GM19467 (cell line): ENCODE results near the gene GMDS.

Experiments used
- ATAC-seq: cut with Tn5 transposase; IDR thresholded peaks from one replicate; pipeline ENCODE4 v1.9.1; 2021; ENCODE audit warnings: mild to moderate bottlenecking, moderate library complexity; ENCODE audit not compliant: unreplicated experiment

The GMDS gene

GRCh38 chr6:1910621-1911407 is 334.6 kb downstream of the GMDS start:
- no peak for ATAC-seq

DNA sequence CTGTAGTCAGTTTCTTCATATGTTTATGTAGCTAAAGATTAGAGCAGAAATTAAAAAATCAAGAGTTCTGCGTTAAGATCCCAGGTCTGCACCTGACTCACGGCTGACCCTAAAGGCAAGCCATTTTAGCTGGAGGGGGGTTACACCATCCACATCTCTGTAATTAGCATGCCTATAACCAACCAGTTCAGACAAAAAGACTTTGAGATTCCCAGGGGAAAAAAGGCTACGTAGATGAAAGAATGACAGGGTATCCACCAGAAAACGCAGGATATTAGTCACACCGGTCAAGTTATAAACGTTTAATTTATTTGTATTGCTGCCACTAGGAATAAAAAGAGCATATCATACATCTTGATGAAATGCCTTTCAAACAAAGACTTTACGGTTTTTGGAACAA is 336.6 kb downstream of the GMDS start:
- ATAC-seq: no peak

DNA sequence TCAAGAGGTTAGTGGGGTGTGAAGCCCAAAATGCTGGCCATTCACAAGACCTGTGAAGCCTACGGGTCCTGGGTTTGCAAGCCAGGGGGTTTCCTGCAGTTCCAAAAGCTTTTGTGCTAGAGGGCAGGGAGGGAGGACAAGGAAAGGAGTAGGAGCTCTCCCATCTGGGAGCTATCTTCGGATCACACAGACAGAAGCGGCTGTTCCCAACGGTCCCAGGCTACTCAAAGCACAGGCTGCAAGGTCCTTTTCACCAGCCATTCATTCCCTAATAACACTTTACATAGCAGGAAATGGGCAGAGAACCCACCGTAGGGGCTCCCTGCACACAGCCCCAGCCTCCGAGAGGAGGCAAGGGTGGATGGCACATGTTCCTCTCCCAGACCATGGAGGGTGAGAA is 338.8 kb downstream of the GMDS start:
- ATAC-seq: no peak

DNA sequence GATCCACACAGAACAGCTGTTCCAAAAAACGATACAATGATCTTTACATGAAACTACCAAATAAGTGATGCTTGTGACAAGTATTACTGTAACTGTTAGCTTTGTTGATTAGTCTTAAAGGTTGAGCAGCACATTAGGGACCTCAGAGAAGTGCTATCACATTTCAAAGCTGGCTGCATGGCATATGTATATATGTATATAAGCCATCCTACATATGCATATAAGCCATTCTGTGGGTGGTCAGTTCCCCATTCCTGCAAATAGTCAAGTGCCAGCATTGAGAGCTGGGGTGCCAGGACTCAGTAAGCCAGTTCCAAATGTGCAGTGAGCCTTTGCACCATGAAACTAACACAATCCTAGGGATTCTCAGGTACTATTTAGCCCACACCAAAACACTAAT is 339.4 kb downstream of the GMDS start:
- no peak for ATAC-seq

GRCh38 chr6:1904898-1905297 is 340.5 kb downstream of the GMDS start:
- no peak for ATAC-seq

DNA sequence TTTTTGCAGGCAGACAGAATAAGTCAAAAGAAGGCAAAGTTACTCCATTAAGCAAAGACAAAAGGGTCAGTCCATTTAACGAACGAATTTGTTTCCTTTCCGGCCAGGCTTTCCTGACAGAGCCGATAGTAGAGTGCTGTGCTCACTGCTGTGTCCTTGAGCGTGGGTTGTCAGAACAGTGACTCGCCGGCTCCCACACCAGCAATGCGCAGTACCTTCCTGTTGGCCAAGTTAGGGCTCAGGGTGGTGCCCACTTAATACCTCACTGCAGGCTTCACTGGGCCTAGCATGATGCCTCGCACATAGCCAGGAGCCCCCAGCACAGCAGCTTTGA is 341.0 kb downstream of the GMDS start:
- no peak for ATAC-seq

DNA sequence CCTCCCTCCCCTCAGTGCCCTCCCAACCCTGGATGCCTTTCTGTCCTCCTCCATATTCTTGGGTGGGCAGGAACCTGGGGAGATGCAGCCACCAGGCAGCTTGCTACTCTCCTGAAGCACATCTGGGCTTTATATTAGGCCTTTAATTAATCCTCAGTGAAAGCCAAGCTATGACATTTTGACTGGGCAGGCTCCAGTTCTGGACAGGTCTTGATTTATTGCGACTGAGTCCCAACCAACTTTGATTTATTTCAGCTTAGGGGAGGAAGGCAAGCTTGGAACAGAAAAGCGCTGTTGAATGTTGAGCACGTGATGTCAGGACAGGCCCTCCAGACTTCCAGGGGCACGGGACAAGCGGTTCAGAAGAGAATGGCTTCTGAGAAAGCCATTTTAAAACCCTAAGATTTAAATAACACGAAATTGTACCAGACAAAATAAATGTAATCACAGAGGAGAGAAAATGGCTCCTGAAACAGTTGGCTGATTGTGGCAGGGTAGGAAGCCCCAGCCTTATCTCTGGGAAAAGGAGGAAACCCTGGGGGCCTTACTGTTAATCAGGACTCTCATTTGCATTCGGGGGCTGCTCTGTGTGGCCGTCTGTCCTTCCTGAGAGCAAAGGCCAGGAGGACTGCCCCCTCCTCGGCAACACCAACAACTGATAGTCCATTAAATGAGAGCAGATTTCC is 341.5 kb downstream of the GMDS start:
- ATAC-seq: no peak

GRCh38 chr6:1901556-1901955 is 343.8 kb downstream of the GMDS start:
- ATAC-seq: no peak

DNA sequence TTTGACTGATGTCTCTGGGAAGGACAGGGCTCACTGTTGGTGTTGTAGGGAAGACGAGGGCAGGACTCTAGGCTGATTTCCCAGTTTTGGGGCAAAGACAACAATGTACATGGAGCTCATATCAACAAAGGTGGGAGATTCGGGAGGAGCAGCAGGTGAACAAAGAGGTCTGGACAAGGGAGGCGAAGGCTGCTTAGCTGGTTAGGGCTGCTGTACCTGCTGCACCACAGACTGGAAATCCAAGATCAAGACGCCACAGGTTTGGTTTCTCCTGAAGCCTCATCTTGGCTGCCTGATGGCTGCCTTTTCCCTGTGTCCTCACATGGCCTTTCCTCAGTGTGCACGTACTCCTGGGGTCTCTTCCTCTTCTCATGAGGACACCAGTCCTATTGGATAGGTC is 348.5 kb downstream of the GMDS start:
- no peak for ATAC-seq

GRCh38 chr6:1895721-1896120 is 349.7 kb downstream of the GMDS start:
- ATAC-seq: no peak

- ATAC-seq: no peak
Measured at GRCh38 chr6:1894954-1895353, 350.5 kb downstream of the GMDS start.

DNA sequence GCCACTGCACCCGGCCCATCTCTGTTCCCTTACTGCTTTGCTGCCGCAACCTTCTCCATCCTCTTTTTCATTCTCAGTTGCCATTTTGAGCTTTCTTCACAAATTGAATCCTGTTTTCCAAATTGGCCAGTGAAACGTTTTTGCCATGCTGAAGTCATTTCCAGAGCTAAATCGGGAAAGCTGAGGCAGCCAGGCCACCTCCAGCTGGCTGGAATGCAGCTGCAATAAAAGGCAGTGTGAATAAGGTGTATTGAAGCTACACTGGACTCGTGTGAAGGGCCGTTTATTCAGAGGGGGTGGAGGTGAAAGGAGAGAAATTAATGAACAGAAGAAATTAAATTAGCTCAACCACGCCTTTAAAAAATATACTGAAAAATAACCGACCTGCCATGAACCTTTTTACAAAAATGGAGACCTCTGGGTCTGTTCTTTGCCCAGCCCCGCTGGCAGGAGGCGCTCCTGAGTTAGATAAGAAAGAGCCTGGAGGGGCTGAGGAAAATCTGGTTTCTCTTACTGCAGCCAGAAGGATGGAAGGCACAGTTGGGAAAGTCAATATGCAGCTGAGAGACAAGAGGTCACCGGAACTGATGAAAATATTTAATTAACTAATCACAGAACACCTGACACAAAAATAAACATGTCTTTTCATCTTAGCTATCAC is 351.8 kb downstream of the GMDS start:
- ATAC-seq: no peak

GRCh38 chr6:1892716-1893115 is 352.7 kb downstream of the GMDS start:
- ATAC-seq: no peak

DNA sequence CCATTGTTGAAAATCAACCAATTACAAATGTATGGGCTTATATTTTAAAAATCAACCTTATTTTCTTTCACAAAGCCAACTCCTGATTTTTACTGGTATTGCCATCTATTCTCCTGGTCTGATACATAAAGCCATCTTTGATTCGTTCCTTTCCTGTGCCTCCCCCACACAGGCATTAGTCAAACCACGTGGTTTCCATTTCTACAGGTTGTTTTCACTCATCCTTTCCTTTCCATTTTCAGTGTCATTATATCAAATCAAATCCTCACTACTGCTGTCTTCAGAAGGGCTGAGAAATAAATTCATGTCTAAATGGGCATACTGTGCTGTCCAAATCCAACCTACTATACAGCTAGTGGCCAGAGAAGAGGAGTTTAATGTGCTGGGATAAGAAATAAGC is 354.4 kb downstream of the GMDS start:
- ATAC-seq: no peak

DNA sequence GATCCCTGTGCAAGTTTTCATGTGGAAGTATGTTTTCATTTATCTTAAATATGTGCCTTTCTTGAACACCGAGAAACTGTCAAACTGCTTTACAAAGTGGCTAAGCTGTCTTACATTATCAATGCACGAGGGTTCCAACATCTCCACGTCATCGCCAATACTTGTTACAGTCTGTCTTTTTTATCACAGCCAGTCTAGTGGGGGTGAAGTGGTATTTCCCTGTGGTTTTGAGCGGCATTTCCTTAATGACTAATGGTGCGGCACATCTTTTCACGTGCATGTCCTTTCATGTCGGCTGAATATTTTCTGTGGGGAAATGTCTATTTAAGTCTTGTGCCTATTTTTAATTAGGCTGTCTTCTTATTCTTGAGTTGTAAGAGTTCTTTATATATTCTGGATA is 355.3 kb downstream of the GMDS start:
- ATAC-seq: no peak

GRCh38 chr6:1885576-1886011 is 359.8 kb downstream of the GMDS start:
- ATAC-seq: no peak

GRCh38 chr6:1884313-1884712 is 361.1 kb downstream of the GMDS start:
- no peak for ATAC-seq

GRCh38 chr6:1878330-1878729 is 367.1 kb downstream of the GMDS start:
- no peak for ATAC-seq

- no peak for ATAC-seq
Measured at GRCh38 chr6:1873781-1874180, 371.6 kb downstream of the GMDS start.

- ATAC-seq: no peak
Measured at GRCh38 chr6:1872649-1873131, 372.7 kb downstream of the GMDS start.

DNA sequence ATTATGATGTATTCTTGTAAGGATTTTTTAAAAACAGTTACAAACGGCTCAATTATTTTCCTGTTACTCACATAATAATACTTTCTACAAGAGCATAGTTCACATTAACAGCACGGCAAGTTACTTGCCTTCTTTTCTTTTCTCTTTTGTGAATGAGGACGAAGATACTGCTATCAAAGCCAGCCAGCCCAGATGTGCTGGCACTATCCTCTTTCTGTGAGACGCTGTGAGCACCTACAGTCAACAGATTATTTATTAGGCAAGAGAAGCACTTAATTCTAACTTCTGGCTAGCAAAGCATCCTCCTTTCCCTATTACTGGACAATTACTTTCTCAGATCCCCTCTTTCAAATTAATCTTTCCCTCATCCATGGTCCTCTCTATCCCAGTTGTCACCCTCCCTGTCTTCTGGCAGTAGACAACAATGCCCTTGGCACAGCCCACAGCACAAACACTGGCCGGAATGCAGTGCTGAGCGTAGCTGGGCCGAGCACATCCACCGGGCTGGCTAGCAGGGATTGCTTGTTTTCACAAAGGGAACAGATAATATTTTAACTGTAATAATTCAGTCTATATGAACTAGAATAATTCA is 373.6 kb downstream of the GMDS start:
- ATAC-seq: no peak

- no peak for ATAC-seq
Measured at GRCh38 chr6:1870932-1871331, 374.5 kb downstream of the GMDS start.
